Gastrocnemius medialis (tissue), 4 donors: ENCODE measurements around the gene STRIP1. TPM values are rescaled to one million over a fixed set of nuclear protein-coding genes. Genes with fewer than 3 reads are reported as not detected.

Source experiments
- ATAC-seq, 2 donors: fragments of 150-250 bp; one replicate each; pipeline ENCODE4 v1.9.1; 2016
- DNase-seq, 2 donors: peaks; one replicate each; pipeline ENCODE4 v3.0.0-alpha.2; 2019
- H3K27ac ChIP-seq, 4 donors: fragments of 200-600 bp; sonication (generic); 1 replicate in 1 of 4; 2 replicates in 3 of 4; pipeline ENCODE4 v1.5.1; 2016 to 2018; ENCODE audit warnings: mild to moderate bottlenecking in 2 of 4, moderate library complexity in 1 of 4
- H3K27me3 ChIP-seq, 3 donors: fragments of 200-600 bp; sonication (generic) in 2 of 3; 1 replicate in 1 of 3; 2 replicates in 2 of 3; pipeline versions ENCODE4 v1.5.1 to v1.6.0; 2016 to 2019; ENCODE audit warnings: mild to moderate bottlenecking in 1 of 3, moderate library complexity in 1 of 3
- H3K36me3 ChIP-seq, 2 donors: fragments of 200-600 bp; sonication (generic) in 1 of 2; one replicate each; pipeline ENCODE4 v1.5.1; 2017 to 2018
- H3K4me1 ChIP-seq, 2 donors: fragments of 200-600 bp; sonication (generic) in 1 of 2; one replicate each; pipeline ENCODE4 v1.5.1; 2016 to 2017; ENCODE audit warnings: mild to moderate bottlenecking in 2 of 2
- H3K4me3 ChIP-seq, 4 donors: fragments of 200-600 bp; sonication (generic) in 3 of 4; 1 replicate in 1 of 4; 2 replicates in 3 of 4; pipeline ENCODE4 v1.5.1; 2016 to 2019; ENCODE audit warnings: mild to moderate bottlenecking in 2 of 4
- H3K9me3 ChIP-seq, 3 donors: fragments of 200-600 bp; sonication (generic) in 2 of 3; 1 replicate in 1 of 3; 2 replicates in 2 of 3; pipeline ENCODE4 v1.5.1; 2016 to 2019
- POLR2A ChIP-seq, 2 donors: fragments of 450-650 bp; IDR thresholded peaks; one replicate each; pipeline ENCODE4 v1.6.1; 2017; ENCODE audit warnings: antibody characterized with exemption in 2 of 2, mild to moderate bottlenecking in 2 of 2, moderate library complexity in 2 of 2
- in situ Hi-C, 4 donors: fragments of 200-750 bp; cut with MboI; loops; one replicate each; pipeline versions ENCODE4 v1.15.0 to v1.8.0; 2017; ENCODE audit warnings: low sequenced_read_pairs in 4 of 4
- intact Hi-C: fragments of 100-400 bp; cut with DNase I; formaldehyde crosslinking; loops from one replicate; pipeline ENCODE4 v1.15.1; 2023; ENCODE audit warnings: low total_unique reads
- total RNA-seq, 4 donors: library from RNA; depleted of rRNA; stranded (reverse); fragments of >200 nt; gene quantifications; one replicate each; pipeline versions ENCODE4 v1.1.0 to v1.2.3, GENCODE V29; 2016
- TF ChIP-seq, protein P1 (sequence below), 5 experiments: fragments of 450-650 bp in 3 of 5; fragments of 200-600 bp in 2 of 5; sonication (generic) in 2 of 5; IDR thresholded peaks in 4 of 5; conservative IDR thresholded peaks in 1 of 5; 1 replicate in 4 of 5; 2 replicates in 1 of 5; pipeline ENCODE4 v1.5.1; 2016 to 2019; ENCODE audit warnings: antibody characterized with exemption in 5 of 5, mild to moderate bottlenecking in 3 of 5, moderate library complexity in 3 of 5

STRIP1 gene
- total RNA-seq, 4 donors from 2014 or later: 17.9 to 31.4 (median 20.7) TPM

DNA sequence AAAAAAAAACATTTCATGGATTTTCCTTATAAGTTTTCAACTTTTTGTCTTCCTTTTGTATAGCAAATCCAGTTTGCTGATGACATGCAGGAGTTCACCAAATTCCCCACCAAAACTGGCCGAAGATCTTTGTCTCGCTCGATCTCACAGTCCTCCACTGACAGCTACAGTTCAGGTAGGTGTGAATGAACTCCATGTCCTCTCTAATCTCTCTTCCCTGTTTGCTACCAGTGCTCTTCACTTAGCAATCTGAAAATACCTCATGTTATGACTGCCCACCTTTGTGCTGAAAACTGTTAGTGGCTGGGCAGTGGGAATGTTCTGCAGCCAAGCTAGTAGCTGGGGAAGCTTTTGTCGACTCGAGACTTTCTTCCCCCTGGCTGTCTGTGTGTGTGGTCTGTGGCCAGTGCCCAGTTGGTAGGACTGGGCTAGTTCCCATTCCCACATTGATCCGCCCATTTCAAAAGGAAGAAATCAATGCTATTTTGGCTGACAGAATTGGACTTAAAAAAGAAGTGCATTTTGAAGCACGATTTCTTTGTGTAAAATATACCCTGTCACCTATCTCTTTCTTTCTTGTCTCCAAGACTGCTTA, 25.4 kb upstream of the STRIP1 start:
- intact Hi-C loops (no loop called here), in situ Hi-C loops (no loop called here)
- ATAC-seq (no peak), DNase-seq (no peak)
- H3K27ac ChIP-seq: peak overlapping the region in 2 of 4 donors; percentile 10 to 13
- no peak overlapping the region for H3K4me3 ChIP-seq
- TF ChIP-seq, protein P1, sequence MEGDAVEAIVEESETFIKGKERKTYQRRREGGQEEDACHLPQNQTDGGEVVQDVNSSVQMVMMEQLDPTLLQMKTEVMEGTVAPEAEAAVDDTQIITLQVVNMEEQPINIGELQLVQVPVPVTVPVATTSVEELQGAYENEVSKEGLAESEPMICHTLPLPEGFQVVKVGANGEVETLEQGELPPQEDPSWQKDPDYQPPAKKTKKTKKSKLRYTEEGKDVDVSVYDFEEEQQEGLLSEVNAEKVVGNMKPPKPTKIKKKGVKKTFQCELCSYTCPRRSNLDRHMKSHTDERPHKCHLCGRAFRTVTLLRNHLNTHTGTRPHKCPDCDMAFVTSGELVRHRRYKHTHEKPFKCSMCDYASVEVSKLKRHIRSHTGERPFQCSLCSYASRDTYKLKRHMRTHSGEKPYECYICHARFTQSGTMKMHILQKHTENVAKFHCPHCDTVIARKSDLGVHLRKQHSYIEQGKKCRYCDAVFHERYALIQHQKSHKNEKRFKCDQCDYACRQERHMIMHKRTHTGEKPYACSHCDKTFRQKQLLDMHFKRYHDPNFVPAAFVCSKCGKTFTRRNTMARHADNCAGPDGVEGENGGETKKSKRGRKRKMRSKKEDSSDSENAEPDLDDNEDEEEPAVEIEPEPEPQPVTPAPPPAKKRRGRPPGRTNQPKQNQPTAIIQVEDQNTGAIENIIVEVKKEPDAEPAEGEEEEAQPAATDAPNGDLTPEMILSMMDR (IDR thresholded peaks at IDR 0.05 in 4 of 5, conservative IDR thresholded peaks at IDR 0.05 in 1 of 5): no peak
- no peak for TF ChIP-seq POLR2A (IDR thresholded peaks at IDR 0.05)
- no peaks in the 10 kb centered on the region for H3K9me3 ChIP-seq
- H3K4me1 ChIP-seq: peaks cover 35 to 37% of the 10 kb centered on the region in 2 donors
- no peaks in the 10 kb centered on the region for H3K27me3 ChIP-seq
- peaks cover 0 to 54% of the 10 kb centered on the region in 2 donors for H3K36me3 ChIP-seq

DNA sequence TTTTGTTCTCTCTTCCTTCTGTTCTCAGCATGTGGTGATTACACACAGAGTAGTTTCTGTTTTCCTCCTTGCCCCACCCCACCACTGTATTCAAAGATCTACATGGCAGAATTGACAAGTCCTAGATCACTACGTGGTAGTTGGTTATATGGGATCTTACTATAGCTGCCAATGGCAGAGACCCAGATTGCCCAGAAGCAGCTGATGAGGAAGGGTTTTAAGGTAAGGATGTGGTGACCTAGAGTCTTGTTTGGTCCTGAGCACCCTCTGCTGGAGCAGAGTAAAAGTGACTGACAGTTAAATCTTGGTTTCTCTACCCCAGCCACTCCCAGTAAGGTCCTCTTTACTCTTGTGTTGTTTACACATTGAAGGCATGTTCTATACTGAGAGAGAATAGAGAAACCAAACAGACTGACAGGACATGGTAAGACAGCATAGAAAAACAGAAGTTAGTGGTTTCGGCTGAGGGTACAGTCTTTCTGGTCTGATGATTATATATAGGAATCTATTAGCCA, 22.8 kb upstream of the STRIP1 start:
- no peaks in the 10 kb centered on the region for H3K9me3 ChIP-seq
- H3K4me1 ChIP-seq: peaks cover 14 to 17% of the 10 kb centered on the region in 2 donors
- H3K36me3 ChIP-seq: peaks cover 0 to 79% of the 10 kb centered on the region in 2 donors
- no peak overlapping the region for H3K4me3 ChIP-seq
- H3K27me3 ChIP-seq: no peaks in the 10 kb centered on the region
- intact Hi-C loops (no loop called here), in situ Hi-C loops (no loop called here)
- TF ChIP-seq POLR2A (IDR thresholded peaks at IDR 0.05): no peak
- TF ChIP-seq, protein P1 (IDR thresholded peaks at IDR 0.05 in 4 of 5, conservative IDR thresholded peaks at IDR 0.05 in 1 of 5): peak; percentile 24 to 56 (median 51)
- peak; percentile 82 to 87 for ATAC-seq
- H3K27ac ChIP-seq: peak overlapping the region in 3 of 4 donors; percentile 2 to 27 (median 10)
- peak in 1 of 2 donors; percentile 33 for DNase-seq

DNA sequence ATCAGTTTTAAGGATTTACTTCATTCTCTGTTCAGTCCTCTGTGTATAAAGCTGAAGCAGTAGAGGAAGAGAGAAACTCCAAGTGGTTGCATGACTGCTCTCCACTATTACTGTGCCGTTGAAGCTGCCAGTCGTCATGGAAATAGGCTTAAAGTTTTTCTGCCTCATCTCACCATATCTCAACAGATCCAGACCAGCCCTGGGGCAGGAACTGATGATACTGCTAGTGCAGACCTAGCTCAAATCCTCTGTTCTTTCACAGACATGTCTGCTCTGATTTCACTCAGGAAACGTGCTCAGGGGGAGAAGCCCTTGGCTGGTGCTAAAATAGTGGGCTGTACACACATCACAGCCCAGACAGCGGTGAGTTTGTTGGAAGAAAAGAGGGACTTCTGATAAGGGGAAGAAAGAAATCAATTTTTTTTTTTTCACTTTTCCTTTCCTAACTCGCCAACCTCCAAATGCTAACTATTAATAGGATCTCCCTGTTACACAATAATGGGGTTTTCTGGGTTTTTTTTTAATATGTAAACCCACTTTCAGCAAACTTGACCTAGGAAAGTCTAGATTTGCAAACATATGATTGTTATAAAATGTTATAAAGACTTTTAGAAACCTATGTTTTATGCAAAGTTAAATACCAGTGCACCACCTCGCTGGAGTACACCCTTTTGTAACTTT, 22.2 kb upstream of the STRIP1 start:
- TF ChIP-seq POLR2A (IDR thresholded peaks at IDR 0.05): no peak
- TF ChIP-seq, protein P1 (IDR thresholded peaks at IDR 0.05 in 4 of 5, conservative IDR thresholded peaks at IDR 0.05 in 1 of 5): no peak
- Histone ChIP-seq H3K36me3 (peaks cover 0 to 85% of the 10 kb centered on the region in 2 donors), H3K27ac (no peak overlapping the region), H3K4me3 (no peak overlapping the region), H3K27me3 (no peaks in the 10 kb centered on the region), H3K9me3 (no peaks in the 10 kb centered on the region), H3K4me1 (peaks cover 7 to 10% of the 10 kb centered on the region in 2 donors)
- intact Hi-C loops: no loop called here
- ATAC-seq (no peak), DNase-seq (no peak)
- in situ Hi-C loops: no loop called here

DNA sequence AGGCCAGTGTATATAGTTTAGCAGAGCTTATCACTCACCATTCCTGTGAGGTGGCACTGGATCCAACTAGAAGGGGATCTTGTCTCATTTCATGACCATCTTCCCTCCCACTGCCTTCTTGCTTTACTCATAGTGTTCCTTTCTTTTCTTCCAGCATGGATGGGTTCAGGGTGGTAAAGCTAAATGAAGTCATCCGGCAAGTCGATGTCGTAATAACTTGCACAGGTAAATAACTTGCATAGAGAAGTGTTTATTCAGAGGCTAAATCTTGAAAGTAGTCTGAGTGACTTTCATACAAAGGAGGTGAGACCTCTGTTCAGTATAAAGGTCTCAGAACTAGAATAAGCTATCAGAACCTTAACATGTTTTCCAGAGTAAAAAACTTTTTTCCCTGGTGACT, 16.6 kb upstream of the STRIP1 start:
- TF ChIP-seq, protein P1 (IDR thresholded peaks at IDR 0.05 in 4 of 5, conservative IDR thresholded peaks at IDR 0.05 in 1 of 5): no peak
- no peak for TF ChIP-seq POLR2A (IDR thresholded peaks at IDR 0.05)
- DNase-seq (no peak), ATAC-seq (no peak)
- Histone ChIP-seq H3K4me1 (no peaks in the 10 kb centered on the region), H3K27ac (no peak overlapping the region), H3K27me3 (no peaks in the 10 kb centered on the region), H3K4me3 (no peak overlapping the region), H3K9me3 (no peaks in the 10 kb centered on the region), H3K36me3 (peaks cover 13 to 100% of the 10 kb centered on the region in 2 donors)
- intact Hi-C loops: no loop called here
- in situ Hi-C loops: no loop called here
